Activated naive CD4-positive, alpha-beta T cell (primary cell): ENCODE data around the gene EYA2.

Experiments used
- DNase-seq, 4 experiments: peaks; one replicate each; lab custom pipeline; 2025; lab: John Stamatoyannopoulos, UW

EYA2 gene

DNA sequence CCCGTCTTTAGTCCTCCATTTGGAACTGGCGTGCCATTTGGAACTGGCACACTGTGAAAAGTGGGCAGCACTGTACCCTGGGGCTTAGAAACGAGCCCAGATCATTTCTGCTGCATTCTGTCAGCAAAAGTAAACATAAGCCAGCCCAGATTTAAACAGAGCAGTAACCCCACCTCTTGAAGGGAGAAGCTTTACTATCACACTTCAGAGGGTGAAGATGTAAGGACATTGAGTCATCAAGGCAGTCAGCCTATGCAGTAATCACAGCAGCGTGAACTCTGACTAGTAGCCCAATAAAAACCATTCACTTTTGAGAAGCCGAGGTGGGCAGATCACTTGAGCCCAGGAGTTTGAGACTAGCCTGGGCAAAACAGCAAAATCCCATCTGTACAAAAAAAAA is 216.9 kb downstream of the EYA2 start:
- no peak for DNase-seq

DNA sequence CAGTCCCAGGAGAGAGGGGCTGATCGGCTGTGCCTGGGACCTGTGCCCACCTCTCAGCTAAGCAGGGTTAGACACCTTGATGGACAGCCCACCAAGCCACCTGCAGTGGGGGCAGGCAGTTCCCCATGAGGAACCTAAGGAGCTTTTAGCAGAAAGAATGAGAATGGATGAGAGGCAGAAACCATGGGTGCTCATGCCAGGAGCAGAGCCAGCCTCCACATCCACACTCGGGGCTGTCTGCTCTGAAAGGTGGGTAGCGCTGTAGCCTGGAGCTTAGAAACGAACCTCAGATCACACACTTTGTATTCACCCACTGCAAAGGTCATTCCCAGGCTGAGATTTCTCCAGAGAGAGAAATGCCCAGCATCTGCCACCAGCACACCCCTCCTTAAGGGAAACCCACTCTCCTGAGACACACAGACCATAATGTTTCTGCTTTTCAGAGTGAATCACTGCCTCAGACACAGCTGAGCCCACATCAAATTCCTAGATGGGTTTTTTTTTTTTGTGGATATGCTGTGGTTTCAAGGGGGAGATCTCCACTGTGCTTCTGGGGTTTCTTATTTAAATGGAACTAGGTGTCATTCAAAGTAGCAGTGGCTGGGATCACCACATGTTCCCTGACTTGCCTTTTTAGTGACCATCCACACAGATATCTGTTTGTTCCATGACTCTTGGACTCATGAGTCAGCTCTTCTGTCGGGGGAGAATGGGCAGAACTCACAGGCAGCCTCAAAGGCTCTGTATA is 218.9 kb downstream of the EYA2 start:
- DNase-seq = no peak

DNA sequence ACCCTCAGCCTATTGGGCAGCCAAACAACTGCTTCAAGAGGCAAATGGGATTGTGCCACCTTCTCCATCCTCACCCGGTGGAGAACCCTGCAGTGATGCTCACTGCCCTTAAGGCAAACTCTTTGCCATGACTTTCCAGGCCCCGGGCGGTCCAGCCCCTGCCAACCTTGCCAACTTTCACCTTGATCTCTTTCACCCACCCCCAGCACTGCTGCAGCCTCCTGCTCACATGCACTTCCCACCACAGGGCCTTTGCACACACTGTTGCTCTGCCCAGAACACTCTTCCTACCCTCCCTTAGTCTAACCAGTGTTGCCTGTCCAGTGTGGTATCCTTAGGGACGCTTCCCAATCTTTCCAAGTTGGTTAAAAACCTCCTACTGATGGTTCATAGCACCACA is 221.1 kb downstream of the EYA2 start:
- no peak for DNase-seq

DNA sequence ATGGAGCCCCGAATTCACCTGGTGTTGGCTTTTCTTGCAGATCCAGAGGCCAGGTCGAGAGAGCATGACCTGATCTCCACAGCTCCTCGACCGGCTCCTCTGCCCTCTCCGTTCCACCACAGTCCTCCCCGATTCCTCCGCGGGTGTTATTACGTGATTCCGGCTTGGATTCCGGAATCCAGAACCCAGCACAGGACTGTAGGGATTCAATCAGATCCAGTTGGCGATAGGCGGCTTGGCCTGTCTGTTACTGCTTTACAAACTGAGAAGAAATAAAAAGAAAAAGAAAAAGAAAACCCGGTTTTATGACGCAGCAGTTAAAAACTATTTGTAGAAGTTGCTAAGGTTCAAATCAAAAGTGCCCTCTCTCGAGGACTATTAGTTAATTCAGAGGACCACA is 222.7 kb downstream of the EYA2 start:
- DNase-seq = no peak

DNA sequence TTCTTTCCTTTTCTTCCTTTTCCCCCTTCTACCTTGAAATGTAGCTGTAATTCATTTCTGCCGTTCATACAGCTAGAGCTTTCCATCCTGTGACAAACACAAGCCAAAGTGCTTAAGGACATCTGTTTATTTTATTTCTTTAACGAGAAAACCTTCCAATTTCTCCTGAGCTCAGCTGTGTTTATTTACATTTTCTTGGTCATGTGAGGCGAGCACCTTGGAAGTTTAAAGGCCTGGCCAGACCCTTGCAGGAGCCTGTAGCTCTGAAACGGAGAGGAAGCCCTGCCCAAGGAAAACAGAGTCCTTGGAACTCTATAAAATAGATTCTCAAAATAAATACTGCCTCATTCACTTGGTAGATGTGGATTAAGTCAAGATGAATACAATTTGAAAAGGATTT is 223.1 kb downstream of the EYA2 start:
- no peak for DNase-seq

DNA sequence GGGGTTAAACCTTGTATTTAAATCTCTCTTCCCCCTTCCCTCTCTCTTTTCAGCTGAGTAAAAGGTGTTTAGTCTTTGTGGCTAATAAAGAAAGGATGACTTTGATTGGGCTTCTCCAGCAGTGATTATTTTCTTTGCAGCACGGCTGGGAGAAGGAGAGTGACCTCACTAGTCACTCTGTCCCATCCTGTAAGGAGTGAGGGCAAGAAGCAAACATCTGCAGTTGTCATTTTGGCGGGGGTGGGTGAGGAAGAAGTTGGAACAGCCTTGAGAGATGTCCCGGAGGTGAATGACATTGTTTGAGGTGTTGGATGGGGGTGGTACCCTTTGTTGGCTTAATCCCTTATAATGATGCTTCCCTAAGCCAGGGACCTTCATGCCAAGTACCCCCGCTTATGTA is 223.6 kb downstream of the EYA2 start:
- no peak for DNase-seq

DNA sequence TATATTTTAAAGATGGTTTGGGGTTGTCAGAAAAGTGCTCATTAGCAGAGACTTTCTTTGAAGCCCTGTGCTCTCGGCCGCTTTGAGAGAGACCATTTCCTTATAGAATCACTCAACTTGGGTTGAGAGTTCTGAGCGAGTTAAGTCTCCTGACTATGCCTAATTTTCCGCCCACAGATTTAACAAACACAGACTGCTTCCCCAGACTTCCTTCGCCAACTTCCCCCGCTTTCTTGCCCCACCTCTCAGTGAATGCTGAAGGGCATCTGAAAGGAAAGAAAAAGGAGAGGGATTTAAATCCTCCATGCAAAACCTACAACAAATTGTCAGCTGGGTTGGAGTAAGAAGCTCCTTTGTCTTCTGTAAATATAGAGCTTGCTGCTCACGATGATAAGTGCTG is 224.0 kb downstream of the EYA2 start:
- DNase-seq = no peak

DNA sequence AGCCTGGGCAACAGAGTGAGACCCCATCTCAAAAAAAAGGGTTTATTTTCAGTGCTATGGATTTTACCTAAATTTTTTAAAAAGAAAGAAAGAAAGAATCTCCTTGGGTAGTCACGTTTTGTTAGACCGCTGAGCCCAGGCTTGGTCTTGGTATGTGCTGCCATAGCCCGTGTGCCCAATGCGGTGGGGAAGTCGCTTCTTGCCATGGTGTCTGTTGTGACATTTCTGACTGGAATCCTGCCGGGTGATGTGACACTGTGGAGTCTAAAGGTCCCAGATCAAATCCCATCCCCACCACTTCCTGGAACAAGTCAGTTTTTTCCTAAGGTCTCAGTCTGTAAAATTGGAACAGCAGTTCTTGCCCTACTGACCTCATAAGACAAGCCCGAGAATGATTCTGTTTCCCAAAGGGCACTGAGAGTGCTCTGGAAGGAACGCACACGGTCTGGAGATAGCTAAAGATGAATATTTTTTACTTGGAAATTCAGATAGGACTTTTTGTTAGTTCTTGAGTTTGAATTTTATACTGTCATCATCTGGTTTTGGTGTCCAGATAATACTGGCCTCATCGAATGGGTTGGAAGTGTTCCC is 225.8 kb downstream of the EYA2 start:
- no peak for DNase-seq

DNA sequence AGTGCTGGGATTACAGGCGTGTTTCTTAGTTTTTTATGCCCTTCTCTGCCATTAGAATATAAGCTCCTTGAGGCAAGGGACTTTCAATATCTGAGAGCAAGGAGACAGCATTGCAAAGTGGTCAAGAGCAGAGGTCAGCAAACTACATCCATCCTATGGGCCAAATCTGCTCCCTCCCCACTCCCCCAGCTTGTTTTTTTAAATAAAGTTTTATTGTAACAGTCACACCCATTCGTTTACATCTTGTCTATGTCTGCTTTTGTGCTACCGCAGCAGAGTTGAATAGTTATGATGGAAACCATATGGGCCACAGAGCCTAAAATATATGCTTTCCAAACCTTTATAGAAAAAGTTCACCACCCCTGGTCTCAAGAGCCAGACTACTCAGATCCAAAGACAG is 227.9 kb downstream of the EYA2 start:
- DNase-seq = no peak

DNA sequence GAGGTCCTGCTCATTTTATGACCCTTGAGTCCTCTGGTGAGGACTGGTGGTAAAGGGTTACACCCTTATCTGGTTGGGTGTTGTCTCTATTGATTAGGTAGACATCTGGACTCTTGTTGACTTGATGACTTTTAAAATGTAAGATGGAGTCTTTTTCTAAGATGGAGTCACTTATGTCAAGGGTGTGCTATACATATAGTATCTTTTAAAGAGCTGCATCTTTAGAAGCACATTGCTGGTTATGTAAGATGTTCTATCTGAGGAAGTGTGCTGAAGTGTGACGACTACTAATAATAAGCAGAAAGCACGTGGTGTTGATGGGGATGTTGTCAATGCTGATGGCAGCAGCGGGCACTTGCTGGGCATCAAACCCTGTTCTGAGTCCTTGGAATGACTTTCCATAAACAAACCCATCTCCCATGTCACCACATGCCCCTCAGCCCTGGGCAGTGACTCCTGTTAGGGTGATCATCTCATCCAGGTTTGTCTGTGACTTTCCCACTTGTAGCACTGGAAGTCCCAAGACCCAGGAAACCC is 229.6 kb downstream of the EYA2 start:
- DNase-seq = no peak

DNA sequence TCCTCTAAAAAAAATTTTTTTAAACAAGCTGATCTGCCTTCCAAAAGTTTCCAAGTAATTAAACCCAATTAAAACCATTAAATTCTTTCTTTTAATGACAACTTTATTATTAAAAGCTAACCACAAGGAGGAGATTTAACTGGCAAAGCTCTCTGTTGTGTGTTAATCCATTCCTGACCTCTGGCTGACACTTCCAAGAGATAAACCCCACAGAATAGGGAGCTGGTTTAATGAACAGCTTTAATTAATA is 230.8 kb downstream of the EYA2 start:
- no peak for DNase-seq

DNA sequence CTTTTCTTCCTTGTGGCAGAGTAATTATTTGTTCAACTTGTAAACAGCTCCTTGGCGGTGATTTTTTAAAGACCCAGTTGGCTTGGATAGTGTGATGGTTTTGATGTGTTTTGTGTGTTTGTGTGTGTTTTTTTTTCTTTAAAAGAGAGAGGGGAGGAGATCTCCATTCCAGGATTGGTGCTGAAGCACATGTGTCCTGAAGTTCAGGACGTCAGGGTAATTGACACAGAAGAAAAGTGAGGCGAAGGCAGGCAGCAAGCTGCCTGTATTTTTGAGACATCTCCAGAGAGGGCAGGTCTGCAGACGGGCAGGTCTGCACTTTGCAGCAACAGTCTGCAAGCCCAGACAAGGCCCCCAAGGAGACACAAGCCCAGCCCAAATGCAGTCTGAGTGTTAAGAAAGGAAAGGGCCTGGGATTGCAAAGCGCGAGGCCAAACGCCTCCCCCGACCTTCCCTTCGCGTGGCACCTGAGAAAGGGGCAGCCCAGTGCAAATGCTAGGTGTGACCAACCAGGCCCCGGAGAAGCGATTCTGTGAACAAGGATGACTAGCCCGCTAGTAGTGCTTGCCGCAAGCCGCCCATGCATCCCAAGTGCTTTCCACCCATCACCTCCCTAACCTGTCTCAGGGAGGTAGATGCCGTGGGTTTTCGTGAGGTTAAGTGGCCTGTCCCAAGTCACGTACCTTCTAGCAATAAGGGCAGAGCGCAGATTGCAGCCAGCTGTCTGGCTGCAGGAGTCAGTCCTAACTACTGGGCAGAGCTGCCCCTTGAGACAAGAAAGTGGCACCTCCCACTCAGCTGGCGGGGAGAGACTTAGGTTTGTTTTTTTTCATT is 231.3 kb downstream of the EYA2 start:
- no peak for DNase-seq

DNA sequence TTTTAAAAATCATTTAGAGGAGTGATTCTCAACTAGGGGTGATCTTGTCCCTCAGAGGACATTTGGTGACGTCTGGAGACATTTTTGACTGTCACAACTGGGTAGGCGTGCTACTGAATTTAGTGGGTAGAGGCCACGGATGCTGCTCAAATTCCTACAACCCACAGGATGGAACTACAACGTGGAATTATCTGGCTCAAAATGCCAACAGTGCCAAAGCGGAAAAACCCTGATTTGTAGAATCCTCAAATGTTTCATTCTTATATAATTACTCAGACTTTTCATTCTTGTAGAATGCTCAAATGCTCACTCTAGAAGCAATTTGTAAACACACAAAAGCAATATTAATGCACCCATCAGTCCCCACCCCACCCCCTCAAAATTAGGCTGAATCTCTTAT is 232.1 kb downstream of the EYA2 start:
- DNase-seq = no peak

DNA sequence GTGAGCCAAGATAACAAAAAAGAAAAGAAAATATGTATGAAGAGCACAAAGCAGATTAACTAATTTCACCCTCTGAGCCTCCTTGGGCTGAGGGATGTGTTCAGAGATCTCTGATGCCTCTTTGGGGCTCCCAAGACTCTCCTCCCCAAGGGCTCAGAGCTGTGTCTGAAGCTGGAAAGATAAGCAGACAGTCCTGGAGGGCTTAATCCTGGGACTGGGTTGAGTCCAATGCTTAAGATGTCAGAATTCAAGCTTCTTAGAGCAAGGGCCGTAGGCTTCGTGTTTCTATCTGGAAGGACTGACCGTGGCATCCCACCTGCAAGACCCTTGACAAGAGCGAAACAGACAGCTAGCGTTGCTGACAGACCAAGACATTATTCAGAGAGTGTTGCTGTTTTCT is 232.9 kb downstream of the EYA2 start:
- DNase-seq = no peak

DNA sequence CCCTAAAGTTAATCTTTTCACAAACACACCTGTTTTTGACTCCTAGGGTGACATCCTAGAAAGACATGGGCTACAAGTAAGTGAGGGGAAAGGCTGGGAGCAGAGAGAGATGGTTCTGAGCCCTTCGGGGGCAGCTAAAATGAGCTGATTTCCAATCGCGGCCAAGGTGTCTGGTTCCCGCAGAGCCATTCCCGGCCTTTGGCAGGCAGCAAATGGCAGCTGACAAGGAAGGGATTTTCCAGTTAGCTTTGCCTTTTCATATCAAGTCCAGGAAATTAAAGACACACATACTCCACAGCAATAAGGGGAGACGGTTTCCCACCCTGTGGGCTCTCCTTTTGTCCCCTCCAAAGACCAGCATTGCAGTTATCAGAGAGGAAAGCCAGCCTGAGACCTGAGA is 233.4 kb downstream of the EYA2 start:
- no peak for DNase-seq

DNA sequence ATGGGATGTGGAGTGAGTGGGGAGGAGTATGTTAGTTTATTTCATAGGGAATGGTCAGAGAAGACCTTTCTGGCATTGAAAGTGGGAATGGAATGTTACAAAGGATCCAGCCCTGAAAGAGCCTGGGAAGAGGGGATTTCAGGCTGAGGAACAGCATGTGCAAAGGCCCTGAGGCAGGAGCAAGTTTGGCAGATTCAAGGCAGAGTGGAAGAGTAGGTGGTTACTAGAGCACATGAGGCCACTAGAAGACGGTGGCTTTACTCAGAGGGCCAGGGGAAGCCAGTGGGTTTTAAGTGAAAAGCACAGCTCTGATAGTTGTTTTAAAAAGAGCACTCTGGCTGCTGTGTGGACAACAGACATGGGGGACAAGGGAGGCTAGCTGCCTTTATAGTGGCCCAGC is 234.7 kb downstream of the EYA2 start:
- no peak for DNase-seq

DNA sequence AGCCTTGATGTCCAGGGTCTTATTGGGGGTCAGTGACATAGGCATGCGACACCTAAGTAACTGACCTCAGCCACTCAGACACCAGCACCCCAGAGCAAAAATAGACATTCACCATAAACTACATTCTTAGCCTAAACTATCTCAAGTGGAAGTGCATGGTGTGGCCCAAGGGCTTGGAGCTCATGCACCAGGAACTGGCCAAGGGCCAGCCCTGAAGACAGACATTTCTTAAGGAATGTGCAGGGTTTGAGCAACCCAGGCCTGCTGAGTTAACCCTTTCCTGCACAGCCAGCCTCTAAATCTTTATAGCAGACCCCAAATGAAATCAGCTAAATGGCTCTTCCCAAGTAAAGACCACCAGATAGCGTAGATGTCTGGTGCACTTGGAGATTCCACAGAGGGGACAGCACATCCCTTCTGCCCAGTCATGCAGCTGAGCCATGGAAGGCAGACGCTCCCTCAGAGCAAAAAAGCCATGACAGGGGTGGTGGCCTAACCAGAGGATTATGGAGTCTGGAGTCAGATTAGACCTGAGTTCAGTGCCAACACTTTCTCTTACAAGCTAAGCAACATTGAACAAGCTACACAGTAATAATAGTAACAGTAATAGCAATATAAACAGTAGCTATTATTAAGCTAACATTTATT is 239.3 kb downstream of the EYA2 start:
- DNase-seq = no peak

DNA sequence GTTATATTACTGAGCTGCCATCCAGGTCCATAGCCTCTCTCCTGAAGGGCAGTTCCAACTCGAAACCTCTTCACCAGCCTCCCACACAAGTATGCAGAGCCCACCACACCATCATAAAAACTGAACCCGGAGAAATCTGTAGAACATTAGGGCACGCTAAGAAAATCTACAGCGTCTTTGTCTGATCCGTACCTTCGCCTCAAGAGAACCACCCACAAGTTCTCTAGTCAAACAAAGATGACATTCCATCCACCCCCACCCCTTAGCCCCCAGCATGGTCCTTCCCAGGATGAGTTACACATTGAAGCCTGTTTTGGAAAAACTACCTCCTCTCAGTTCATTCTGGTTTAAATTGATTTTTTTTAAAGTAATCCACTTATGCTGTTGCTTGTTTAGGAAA is 242.1 kb downstream of the EYA2 start:
- no peak for DNase-seq

DNA sequence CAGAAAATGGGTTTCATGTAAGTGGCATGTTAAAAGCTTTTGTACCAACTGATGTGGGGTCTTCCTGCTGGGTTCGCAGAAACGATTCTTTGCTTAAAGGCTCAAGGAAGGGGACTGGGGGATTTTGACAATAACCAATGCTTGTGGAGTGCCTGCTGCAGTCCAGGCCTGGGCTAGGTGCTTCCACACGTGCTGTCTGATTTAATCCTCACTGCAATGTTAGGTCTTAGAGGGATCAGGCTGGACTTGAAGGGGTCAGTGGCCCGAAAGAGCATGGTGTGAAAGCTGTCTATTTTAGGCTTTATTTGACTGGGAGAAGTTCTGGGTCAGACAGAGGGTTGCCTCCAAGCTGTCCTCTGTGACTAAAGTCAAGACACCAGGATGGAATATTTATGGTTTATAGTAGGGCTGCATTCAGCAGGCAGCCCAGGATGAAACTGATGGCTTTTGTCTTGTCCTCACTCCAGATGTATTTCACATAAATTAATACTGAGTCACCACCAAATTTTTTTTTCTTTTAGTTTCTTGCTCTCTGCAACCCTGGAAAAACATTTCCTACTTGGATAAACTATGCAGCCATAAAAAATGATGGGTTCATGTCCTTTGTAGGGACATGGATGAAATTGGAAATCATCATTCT is 242.7 kb downstream of the EYA2 start:
- no peak for DNase-seq

DNA sequence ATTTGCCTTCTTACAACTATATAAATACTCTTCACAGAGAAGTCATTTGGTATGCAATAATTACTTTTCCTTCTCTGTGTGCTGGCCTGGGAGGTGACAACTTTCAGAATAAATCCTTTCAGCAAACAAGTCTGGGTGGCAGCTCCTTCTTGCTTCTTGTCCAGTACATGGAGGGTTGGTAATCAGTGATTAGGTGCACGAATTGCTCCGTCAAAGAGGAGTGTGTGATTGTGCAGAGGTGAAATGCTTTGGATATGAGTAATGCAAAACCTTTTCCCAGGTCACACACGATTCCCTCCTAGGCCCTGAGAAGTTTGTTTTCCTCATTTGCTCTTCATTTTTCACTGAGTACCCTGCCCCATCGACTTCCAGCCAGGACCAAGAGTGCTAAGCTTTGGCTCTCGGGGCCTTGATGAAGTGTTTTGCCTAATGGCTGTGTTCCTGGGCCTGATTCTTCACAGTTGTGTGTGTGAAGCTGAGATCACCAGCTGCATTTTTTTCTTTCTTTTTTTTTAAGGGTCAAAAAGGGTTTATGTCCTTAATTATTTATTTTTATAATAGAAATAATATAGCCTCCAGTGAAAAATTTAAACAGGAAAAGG is 245.4 kb downstream of the EYA2 start:
- no peak for DNase-seq

DNA sequence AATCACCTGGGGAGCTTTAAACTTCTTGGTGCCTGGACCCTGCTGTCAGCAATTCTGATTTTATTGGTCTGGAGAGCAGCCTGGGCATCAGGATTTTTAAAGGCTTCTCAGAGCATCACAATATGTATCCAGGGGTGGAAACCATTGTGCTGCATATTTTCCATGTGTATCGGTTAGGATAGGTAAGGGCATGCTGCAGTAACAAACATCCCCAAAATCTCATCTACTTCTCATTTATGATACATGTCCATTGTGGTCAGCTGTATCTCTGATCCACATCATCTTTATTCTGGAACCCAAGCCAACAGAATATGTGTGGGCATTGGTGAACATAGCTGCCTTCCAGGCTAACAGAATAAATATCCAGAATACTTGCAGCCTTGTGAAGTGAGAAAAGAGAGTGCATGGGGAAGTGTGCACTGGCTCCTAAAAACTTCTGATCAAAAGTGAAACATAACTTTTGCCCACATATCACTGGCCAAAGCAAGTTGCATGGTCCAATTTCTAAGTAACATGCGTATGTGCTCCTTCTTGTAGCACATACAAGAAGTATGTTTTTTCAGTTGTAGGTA is 246.8 kb downstream of the EYA2 start:
- no peak for DNase-seq
